CD14-positive monocyte (primary cell): Measurements from ENCODE around the gene P4HA1. TPM values are rescaled to one million over a fixed set of nuclear protein-coding genes. Genes with fewer than 3 reads are reported as not detected.
A peak's percentile ranks its signal among the peaks of the same experiment; 100 is the strongest.

ENCODE experiments used
- DNase-seq, 3 donors: peaks; one replicate each; pipeline ENCODE4 v3.0.0-alpha.2; 2011 to 2022
- H2AFZ ChIP-seq: 2 replicates; pipeline ENCODE4 v1.6.0; 2012; ENCODE audit warnings: mild to moderate bottlenecking, low read depth, low read length, inconsistent platforms; ENCODE audit not compliant: insufficient read depth, poor library complexity, severe bottlenecking
- H3K27ac ChIP-seq, 2 donors: 1 replicate in 1 of 2; 2 replicates in 1 of 2; pipeline ENCODE4 v1.5.1; 2012 to 2013; ENCODE audit warnings: low read length in 2 of 2, control low read depth in 1 of 2, inconsistent platforms in 1 of 2, low read depth in 1 of 2, mild to moderate bottlenecking in 1 of 2
- H3K27me3 ChIP-seq, 2 donors: one replicate each; pipeline versions ENCODE4 v1.6.0 to v1.6.1; 2011 to 2013; ENCODE audit warnings: low read length in 2 of 2; ENCODE audit not compliant: control insufficient read depth in 2 of 2, insufficient read depth in 2 of 2
- H3K36me3 ChIP-seq, 2 donors: replicated peaks in 1 of 2; 1 replicate in 1 of 2; 2 replicates in 1 of 2; pipeline versions ENCODE4 v1.5.1 to v1.6.1; 2012 to 2013; ENCODE audit warnings: low read length in 2 of 2, control low read depth in 1 of 2, inconsistent platforms in 1 of 2, mild to moderate bottlenecking in 1 of 2; ENCODE audit not compliant: insufficient read depth in 2 of 2, control insufficient read depth in 1 of 2
- H3K4me1 ChIP-seq, 2 donors: 1 replicate in 1 of 2; 2 replicates in 1 of 2; pipeline versions ENCODE4 v1.5.1 to v1.6.1; 2012 to 2013; ENCODE audit warnings: low read length in 2 of 2, control low read depth in 1 of 2, inconsistent platforms in 1 of 2, mild to moderate bottlenecking in 1 of 2, moderate library complexity in 1 of 2; ENCODE audit not compliant: insufficient read depth in 2 of 2, control insufficient read depth in 1 of 2
- H3K4me2 ChIP-seq: replicated peaks from 2 replicates; pipeline ENCODE3; 2012; ENCODE audit warnings: low read length, moderate library complexity, mild to moderate bottlenecking; ENCODE audit not compliant: poor library complexity, severe bottlenecking; ENCODE audit errors: extremely low read depth
- H3K4me3 ChIP-seq, 3 experiments: fragments of 200-600 bp in 1 of 3; sonication (generic) in 1 of 3; replicated peaks in 1 of 3; 1 replicate in 2 of 3; 2 replicates in 1 of 3; pipeline ENCODE4 v1.5.1; 2011 to 2013; ENCODE audit warnings: low read length in 3 of 3, mild to moderate bottlenecking in 3 of 3, control low read depth in 2 of 3, low read depth in 2 of 3, inconsistent platforms in 1 of 3, moderate library complexity in 1 of 3
- H3K79me2 ChIP-seq: 2 replicates; pipeline ENCODE4 v1.6.0; 2012; ENCODE audit warnings: mild to moderate bottlenecking, control low read depth, inconsistent platforms, low read length, moderate library complexity; ENCODE audit not compliant: insufficient read depth
- H3K9ac ChIP-seq: 2 replicates; pipeline ENCODE4 v1.6.0; 2017; ENCODE audit warnings: low read length, mild to moderate bottlenecking; ENCODE audit not compliant: insufficient read depth, poor library complexity, severe bottlenecking
- H3K9me3 ChIP-seq, 2 donors: replicated peaks in 1 of 2; 1 replicate in 1 of 2; 2 replicates in 1 of 2; pipeline versions ENCODE4 v1.5.1 to v1.6.1; 2012 to 2013; ENCODE audit warnings: low read length in 2 of 2, control low read depth in 1 of 2; ENCODE audit not compliant: control insufficient read depth in 1 of 2, insufficient read depth in 1 of 2
- H4K20me1 ChIP-seq: 2 replicates; pipeline ENCODE4 v1.6.0; 2012; ENCODE audit warnings: mild to moderate bottlenecking, low read length, control low read depth, moderate library complexity; ENCODE audit not compliant: insufficient read depth
- H3K27ac Mint-ChIP-seq, 7 donors: one replicate each; pipeline ENCODE4 v1.8.0; 2020; ENCODE audit warnings: mild to moderate bottlenecking in 7 of 7, mixed read lengths in 7 of 7, moderate library complexity in 6 of 7, inconsistent platforms in 2 of 7
- H3K27me3 Mint-ChIP-seq, 3 donors: one replicate each; pipeline ENCODE4 v1.8.0; 2021 to 2022; ENCODE audit warnings: low read depth in 3 of 3, mild to moderate bottlenecking in 3 of 3, mixed read lengths in 3 of 3, moderate library complexity in 3 of 3, inconsistent platforms in 1 of 3
- H3K36me3 Mint-ChIP-seq, 2 donors: one replicate each; pipeline ENCODE4 v1.8.0; 2020; ENCODE audit warnings: mixed read lengths in 2 of 2, inconsistent platforms in 1 of 2, mild to moderate bottlenecking in 1 of 2
- H3K4me1 Mint-ChIP-seq: one replicate; pipeline ENCODE4 v1.8.0; 2020; ENCODE audit warnings: mild to moderate bottlenecking, mixed read lengths
- H3K4me3 Mint-ChIP-seq, 2 donors: one replicate each; pipeline ENCODE4 v1.8.0; 2020; ENCODE audit warnings: mild to moderate bottlenecking in 2 of 2, mixed read lengths in 2 of 2, moderate library complexity in 1 of 2
- H3K9me3 Mint-ChIP-seq, 7 donors: one replicate each; pipeline ENCODE4 v1.8.0; 2020 to 2022; ENCODE audit warnings: mixed read lengths in 7 of 7, mild to moderate bottlenecking in 6 of 7, moderate library complexity in 6 of 7, inconsistent platforms in 2 of 7
- CTCF ChIP-seq: fragments of 200-600 bp; IDR thresholded peaks from one replicate; pipeline ENCODE4 v1.8.0; 2022; ENCODE audit warnings: antibody characterized with exemption, mild to moderate bottlenecking
- WGBS: methylation state at CpG from one replicate; pipeline ENCODE4 v1.1.5; 2013; ENCODE audit warnings: missing lambda C conversion rate; ENCODE audit not compliant: insufficient coverage; 5-methylcytosine and 5-hydroxymethylcytosine counted together
- intact Hi-C, 2 donors: fragments of 100-400 bp; cut with micrococcal nuclease; formaldehyde crosslinking; loops; one replicate each; pipeline versions ENCODE4 v1.15.0 to v1.15.1; 2023
- polyA plus RNA-seq, 3 donors: library from polyadenylated mRNA; depleted of rRNA in 1 of 3; unstranded in 2 of 3; stranded (reverse) in 1 of 3; fragments of 300-500 nt in 2 of 3; fragments of >200 nt in 1 of 3; fragmentation: Illumina TruSeq in 2 of 3; gene quantifications; 1 replicate in 2 of 3; 2 replicates in 1 of 3; pipeline ENCODE4 v1.2.3, GENCODE V29; 2012 to 2021

The P4HA1 gene
- polyA plus RNA-seq, 3 donors = 20.1 to 44.3 (median 43.9) TPM

- H4K20me1 ChIP-seq = no peaks in the 10 kb centered on the region
- intact Hi-C loops = loop anchor here in 1 of 2 donors (10.0 kb wide), 1 partner anchor 701 kb away; no protein-coding TSS in a partner anchor
- Mint-ChIP-seq H3K27me3 (no peaks in the 10 kb centered on the region), H3K27ac (peak overlapping the region in 1 of 7 donors; percentile 41), H3K36me3 (peaks cover 52 to 65% of the 10 kb centered on the region in 2 donors), H3K4me3 (no peak overlapping the region), H3K4me1 (no peaks in the 10 kb centered on the region), H3K9me3 (no peaks in the 10 kb centered on the region)
- DNase-seq = no peak
- WGBS = no CpG with 5 or more reads among the region's 1 CpG
- H3K27ac ChIP-seq = no peak overlapping the region
- H3K4me1 ChIP-seq = no peaks in the 10 kb centered on the region
- no peak overlapping the region for H3K4me2 ChIP-seq
- no peak for TF ChIP-seq CTCF
- H2AFZ ChIP-seq = no peak overlapping the region
- no peaks in the 10 kb centered on the region for H3K9me3 ChIP-seq
- no peaks in the 10 kb centered on the region for H3K79me2 ChIP-seq
- H3K36me3 ChIP-seq = peaks cover 47 to 85% of the 10 kb centered on the region in 2 donors
- H3K4me3 ChIP-seq = no peak overlapping the region
- no peak overlapping the region for H3K9ac ChIP-seq
- no peaks in the 10 kb centered on the region for H3K27me3 ChIP-seq
Measured at GRCh38 chr10:73065441-73065840, 31.2 kb downstream of the P4HA1 start.

GRCh38 chr10:73061743-73062142 is 34.9 kb downstream of the P4HA1 start:
- no peak overlapping the region for H3K27ac Mint-ChIP-seq
- no peak for TF ChIP-seq CTCF
- H3K9me3 Mint-ChIP-seq = no peaks in the 10 kb centered on the region

More at GRCh38 chr10:73061743-73062142, 34.9 kb downstream of the P4HA1 start:
- WGBS = 100% methylated on average over 1 of the region's 1 CpG
- Histone ChIP-seq H3K27ac (no peak overlapping the region), H3K9ac (no peak overlapping the region), H3K4me3 (no peak overlapping the region), H3K79me2 (no peaks in the 10 kb centered on the region), H3K4me2 (no peak overlapping the region), H4K20me1 (no peaks in the 10 kb centered on the region), H3K4me1 (no peaks in the 10 kb centered on the region), H2AFZ (no peak overlapping the region), H3K9me3 (no peaks in the 10 kb centered on the region), H3K36me3 (peaks cover 26 to 73% of the 10 kb centered on the region in 2 donors), H3K27me3 (no peaks in the 10 kb centered on the region)
- Mint-ChIP-seq H3K27me3 (no peaks in the 10 kb centered on the region), H3K4me3 (no peak overlapping the region), H3K36me3 (peaks cover 47 to 67% of the 10 kb centered on the region in 2 donors), H3K4me1 (no peaks in the 10 kb centered on the region)
- intact Hi-C loops = loop anchor here in 1 of 2 donors (10.0 kb wide), 1 partner anchor 697 kb away; no protein-coding TSS in a partner anchor
- DNase-seq = no peak
